ENCODE results near the gene PUSL1. TPM values are rescaled to one million over a fixed set of nuclear protein-coding genes. Genes with fewer than 3 reads are reported as not detected.

PUSL1 gene
- total RNA-seq, 2 donors from 2014 or later: 21.7 to 23.8 TPM

DNA sequence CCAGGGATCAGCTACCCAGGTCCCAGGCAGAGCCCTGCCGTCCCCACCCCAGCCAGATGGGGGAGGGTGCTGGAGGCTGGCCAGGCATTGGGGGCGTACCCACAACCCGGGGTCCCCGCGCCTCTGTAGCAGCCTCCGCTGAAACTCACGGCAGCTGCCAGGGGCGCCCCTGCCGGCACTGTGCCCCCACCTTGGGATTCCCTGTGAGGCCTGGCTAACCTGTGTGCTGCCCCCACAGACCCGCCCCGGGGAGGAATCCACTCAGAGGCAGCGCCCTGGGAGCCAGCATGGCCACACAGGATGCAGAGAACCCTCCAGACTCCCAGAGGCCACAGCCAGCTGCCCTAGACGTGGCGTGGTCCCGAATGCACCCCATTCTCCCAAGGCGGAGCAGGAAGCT is 37.0 kb downstream of the PUSL1 start:
- Histone ChIP-seq H3K4me3 (ENCODE audit: low read length) (no peak overlapping the region), H3K4me1 (ENCODE audit: control insufficient read depth, insufficient read depth, low read length) (peaks cover 5% of the 10 kb centered on the region), H3K27me3 (ENCODE audit: control insufficient read depth, insufficient read depth, low read length, poor library complexity, severe bottlenecking) (no peaks in the 10 kb centered on the region), H3K9ac (ENCODE audit: extremely low read depth, low read length, poor library complexity, severe bottlenecking) (no peak overlapping the region), H3K36me3 (ENCODE audit: control insufficient read depth, insufficient read depth, low read length) (peaks cover 12% of the 10 kb centered on the region), H3K27ac (ENCODE audit: low read depth, low read length) (no peak overlapping the region), H3K9me3 (ENCODE audit: control insufficient read depth, low read length) (no peaks in the 10 kb centered on the region)
- peaks cover 11% of the 10 kb centered on the region for H3K36me3 Mint-ChIP-seq (ENCODE audit: low read depth)
- H3K4me3 Mint-ChIP-seq: no peak overlapping the region
- no peaks in the 10 kb centered on the region for H3K27me3 Mint-ChIP-seq (ENCODE audit: insufficient read depth)
- no peak overlapping the region for H3K27ac Mint-ChIP-seq
- TF ChIP-seq, protein P1, sequence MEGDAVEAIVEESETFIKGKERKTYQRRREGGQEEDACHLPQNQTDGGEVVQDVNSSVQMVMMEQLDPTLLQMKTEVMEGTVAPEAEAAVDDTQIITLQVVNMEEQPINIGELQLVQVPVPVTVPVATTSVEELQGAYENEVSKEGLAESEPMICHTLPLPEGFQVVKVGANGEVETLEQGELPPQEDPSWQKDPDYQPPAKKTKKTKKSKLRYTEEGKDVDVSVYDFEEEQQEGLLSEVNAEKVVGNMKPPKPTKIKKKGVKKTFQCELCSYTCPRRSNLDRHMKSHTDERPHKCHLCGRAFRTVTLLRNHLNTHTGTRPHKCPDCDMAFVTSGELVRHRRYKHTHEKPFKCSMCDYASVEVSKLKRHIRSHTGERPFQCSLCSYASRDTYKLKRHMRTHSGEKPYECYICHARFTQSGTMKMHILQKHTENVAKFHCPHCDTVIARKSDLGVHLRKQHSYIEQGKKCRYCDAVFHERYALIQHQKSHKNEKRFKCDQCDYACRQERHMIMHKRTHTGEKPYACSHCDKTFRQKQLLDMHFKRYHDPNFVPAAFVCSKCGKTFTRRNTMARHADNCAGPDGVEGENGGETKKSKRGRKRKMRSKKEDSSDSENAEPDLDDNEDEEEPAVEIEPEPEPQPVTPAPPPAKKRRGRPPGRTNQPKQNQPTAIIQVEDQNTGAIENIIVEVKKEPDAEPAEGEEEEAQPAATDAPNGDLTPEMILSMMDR (conservative IDR thresholded peaks at IDR 0.05): no peak
- no peaks in the 10 kb centered on the region for H3K9me3 Mint-ChIP-seq
- peaks cover 2% of the 10 kb centered on the region for H3K4me1 Mint-ChIP-seq
- DNase-seq: no peak
- WGBS, 2 experiments (ENCODE audit: insufficient coverage in 1 of 2, insufficient read length in 1 of 2): 94 to 97% methylated on average over 12 to 16 of the region's 16 CpGs

DNA sequence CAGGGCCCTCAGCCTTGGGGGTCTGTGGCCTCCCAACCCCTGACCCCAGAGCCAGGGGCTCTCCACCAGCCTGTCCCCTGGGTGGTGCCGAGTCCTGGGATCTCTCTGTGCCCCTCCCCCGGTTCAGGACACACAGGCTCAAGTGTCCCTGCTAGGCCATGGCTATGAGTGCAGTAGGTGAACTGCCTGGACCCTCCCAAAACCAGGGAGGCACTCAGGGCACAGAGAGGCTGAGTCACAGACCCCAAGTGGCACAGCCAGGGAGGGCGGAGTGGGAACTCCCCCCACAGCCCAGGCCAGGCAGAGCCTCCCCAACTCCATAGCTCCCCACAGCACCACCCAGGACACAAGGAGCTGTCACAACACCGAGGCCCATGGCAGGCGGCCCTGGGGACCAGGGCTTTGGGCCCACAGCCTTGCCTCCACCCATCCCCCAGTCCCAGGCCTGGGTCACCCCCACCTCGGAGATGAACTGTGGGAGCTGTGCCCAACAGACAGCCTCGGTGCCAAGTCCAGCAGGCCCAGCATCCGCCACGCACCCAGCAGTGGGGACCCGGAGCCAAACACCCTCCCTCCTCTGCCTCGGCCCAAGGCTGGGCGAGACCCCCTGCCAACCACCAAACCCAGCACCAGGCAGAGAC is 37.6 kb downstream of the PUSL1 start:
- H3K27ac ChIP-seq (ENCODE audit: low read depth, low read length): no peak overlapping the region
- Mint-ChIP-seq H3K27me3 (ENCODE audit: insufficient read depth) (no peaks in the 10 kb centered on the region), H3K36me3 (ENCODE audit: low read depth) (peaks cover 5% of the 10 kb centered on the region), H3K9me3 (no peaks in the 10 kb centered on the region), H3K4me1 (peaks cover 2% of the 10 kb centered on the region), H3K4me3 (no peak overlapping the region), H3K27ac (no peak overlapping the region)
- no peaks in the 10 kb centered on the region for H3K9me3 ChIP-seq (ENCODE audit: control insufficient read depth, low read length)
- 96 to 98% methylated on average over 11 to 12 of the region's 12 CpGs for WGBS, 2 experiments (ENCODE audit: insufficient coverage in 1 of 2, insufficient read length in 1 of 2)
- H3K9ac ChIP-seq (ENCODE audit: extremely low read depth, low read length, poor library complexity, severe bottlenecking): no peak overlapping the region
- no peak overlapping the region for H3K4me3 ChIP-seq (ENCODE audit: low read length)
- TF ChIP-seq, protein P1 (conservative IDR thresholded peaks at IDR 0.05): no peak
- H3K27me3 ChIP-seq (ENCODE audit: control insufficient read depth, insufficient read depth, low read length, poor library complexity, severe bottlenecking): no peaks in the 10 kb centered on the region
- peaks cover 5% of the 10 kb centered on the region for H3K4me1 ChIP-seq (ENCODE audit: control insufficient read depth, insufficient read depth, low read length)
- peaks cover 6% of the 10 kb centered on the region for H3K36me3 ChIP-seq (ENCODE audit: control insufficient read depth, insufficient read depth, low read length)
- no peak for DNase-seq

DNA sequence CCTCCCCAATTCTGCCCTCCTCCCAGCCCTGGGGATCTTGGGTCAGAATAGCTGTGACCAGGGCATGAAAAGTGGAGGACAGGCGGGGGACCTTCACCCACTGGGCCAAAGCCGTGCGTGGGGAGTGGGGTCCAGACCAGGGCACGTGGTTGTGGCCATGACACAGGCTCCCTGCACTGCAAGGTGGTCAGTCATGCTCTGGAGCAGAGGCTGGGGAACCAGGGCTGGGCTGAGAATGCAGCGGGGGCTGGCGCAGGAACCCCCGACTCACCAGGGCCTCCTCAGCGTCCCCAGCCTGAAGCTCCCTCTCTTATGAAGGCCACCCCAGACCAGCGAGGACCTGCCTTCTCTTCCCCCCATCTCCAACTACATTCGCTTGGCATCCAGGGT is 38.1 kb downstream of the PUSL1 start:
- WGBS, 2 experiments (ENCODE audit: insufficient coverage in 1 of 2, insufficient read length in 1 of 2): 92 to 98% methylated on average over 8 to 10 of the region's 10 CpGs
- DNase-seq: no peak
- peaks cover 5% of the 10 kb centered on the region for H3K4me1 ChIP-seq (ENCODE audit: control insufficient read depth, insufficient read depth, low read length)
- no peak overlapping the region for H3K4me3 ChIP-seq (ENCODE audit: low read length)
- Mint-ChIP-seq H3K27me3 (ENCODE audit: insufficient read depth) (no peaks in the 10 kb centered on the region), H3K4me1 (peaks cover 2% of the 10 kb centered on the region), H3K36me3 (ENCODE audit: low read depth) (peaks cover under 1% of the 10 kb centered on the region), H3K27ac (no peak overlapping the region), H3K9me3 (no peaks in the 10 kb centered on the region), H3K4me3 (peak overlapping the region; percentile 67)
- TF ChIP-seq, protein P1 (conservative IDR thresholded peaks at IDR 0.05): no peak
- H3K36me3 ChIP-seq (ENCODE audit: control insufficient read depth, insufficient read depth, low read length): peaks cover 1% of the 10 kb centered on the region
- no peaks in the 10 kb centered on the region for H3K9me3 ChIP-seq (ENCODE audit: control insufficient read depth, low read length)
- no peak overlapping the region for H3K27ac ChIP-seq (ENCODE audit: low read depth, low read length)
- H3K9ac ChIP-seq (ENCODE audit: extremely low read depth, low read length, poor library complexity, severe bottlenecking): no peak overlapping the region
- no peaks in the 10 kb centered on the region for H3K27me3 ChIP-seq (ENCODE audit: control insufficient read depth, insufficient read depth, low read length, poor library complexity, severe bottlenecking)
